ENCODE results near the gene COQ10A.
"Not testable (repeated sequence)": the region's sequence is repeated elsewhere in the genome, so short reads cannot be mapped to it uniquely, and the experiment has no call there.

Gene COQ10A

GRCh38 chr12:56274299-56274698 is 7.6 kb downstream of the COQ10A start:
- no peak for DNase-seq (ENCODE audit: low spot score)

- DNase-seq (ENCODE audit: low spot score): no peak
Measured at GRCh38 chr12:56278905-56279304, 12.2 kb downstream of the COQ10A start.

- DNase-seq (ENCODE audit: low spot score): no peak
Measured at GRCh38 chr12:56280849-56281248, 14.1 kb downstream of the COQ10A start.

DNA sequence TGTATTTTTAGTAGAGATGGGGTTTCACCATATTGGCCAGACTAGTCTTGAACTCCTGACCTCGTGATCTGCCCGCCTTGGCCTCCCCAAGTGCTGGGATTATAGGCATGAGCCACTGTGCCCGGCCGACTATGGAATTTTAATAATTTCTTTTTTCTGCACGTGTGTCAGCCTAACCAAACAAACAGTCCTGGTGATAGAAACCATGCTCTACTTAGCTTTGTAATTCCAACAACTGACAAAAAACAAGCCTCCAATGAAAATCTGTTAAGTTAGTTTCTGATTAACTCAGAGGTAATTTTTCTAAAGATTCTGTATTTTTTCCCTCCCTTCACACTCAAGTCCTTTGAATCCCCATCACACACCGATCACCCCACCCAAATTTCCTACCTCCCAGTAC is 15.3 kb downstream of the COQ10A start:
- no peak for DNase-seq (ENCODE audit: low spot score)

GRCh38 chr12:56282579-56282978 is 15.8 kb downstream of the COQ10A start:
- no peak for DNase-seq (ENCODE audit: low spot score)

DNA sequence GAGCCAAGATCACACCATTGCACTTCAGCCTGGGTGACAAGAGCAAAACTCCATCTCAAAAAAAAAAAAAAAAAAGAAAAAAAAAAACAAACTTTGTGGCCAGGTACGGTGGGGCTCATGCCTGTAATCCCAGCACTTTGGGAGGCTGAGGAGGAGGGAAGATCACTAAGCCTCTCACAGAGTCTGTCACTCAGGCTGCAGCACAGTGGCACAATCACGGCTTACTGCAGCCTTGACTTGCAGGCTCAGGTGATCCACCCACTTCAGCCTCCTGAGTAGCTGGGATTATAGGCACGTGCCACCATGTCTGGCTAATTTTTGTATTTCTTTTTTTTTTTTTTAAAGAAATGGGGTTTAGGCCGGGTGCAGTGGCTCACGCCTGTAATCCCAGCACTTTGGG is 17.5 kb downstream of the COQ10A start:
- DNase-seq (ENCODE audit: low spot score): not testable (repeated sequence)

- DNase-seq (ENCODE audit: low spot score): no peak
Measured at GRCh38 chr12:56286044-56286830, 19.5 kb downstream of the COQ10A start.

DNA sequence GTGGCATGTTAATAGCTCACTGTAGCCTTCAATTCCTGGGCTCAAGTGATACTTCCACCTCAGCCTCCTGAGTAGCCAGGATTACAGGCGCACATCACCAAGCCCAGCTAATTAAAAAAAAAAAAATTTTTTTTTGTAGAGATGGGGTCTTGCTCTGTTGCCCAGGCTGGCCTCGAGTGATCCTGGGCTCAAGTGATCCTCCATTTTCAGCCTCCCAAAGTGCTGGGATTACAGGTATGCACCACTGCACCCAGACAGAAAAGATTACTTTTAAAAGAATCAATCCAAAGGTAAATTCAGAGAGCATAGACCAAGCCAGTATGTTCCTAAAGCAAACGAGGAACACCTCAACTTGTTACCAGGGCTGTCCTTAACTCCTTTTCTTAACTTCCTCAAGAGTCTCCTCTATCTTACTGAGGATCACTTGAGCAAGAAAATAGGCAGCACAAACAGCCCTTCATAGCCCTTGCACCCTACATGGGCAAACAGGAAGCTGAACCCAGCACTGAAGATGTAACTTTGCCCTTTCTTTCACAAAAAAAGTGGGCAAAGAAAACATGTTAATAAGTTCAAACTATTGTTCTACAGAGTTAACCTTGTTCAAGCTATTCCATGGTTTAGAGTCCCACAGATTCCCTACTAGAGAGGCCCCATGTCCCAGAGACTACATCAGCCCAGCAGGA is 22.1 kb downstream of the COQ10A start:
- no peak for DNase-seq (ENCODE audit: low spot score)

DNA sequence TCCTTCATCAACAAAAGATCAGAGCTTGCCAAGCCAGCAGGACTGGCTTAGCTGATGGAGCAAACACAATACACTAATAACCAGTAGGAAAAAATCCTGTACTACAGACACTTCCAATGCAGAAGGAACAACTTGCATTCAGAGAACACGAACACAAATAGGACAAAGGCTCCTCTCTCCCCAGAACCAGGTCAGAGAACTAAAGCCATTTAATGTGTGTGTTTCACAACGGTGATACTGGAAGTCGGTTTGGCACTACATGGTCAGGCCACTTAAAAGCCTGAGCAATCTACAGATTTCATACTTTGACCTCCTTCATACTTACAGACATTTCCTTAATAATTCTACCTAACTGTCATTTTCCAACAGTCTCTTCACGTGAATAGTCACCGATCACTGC is 27.1 kb downstream of the COQ10A start:
- no peak for DNase-seq (ENCODE audit: low spot score)

- no peak for DNase-seq (ENCODE audit: low spot score)
Measured at GRCh38 chr12:56296295-56296694, 29.6 kb downstream of the COQ10A start.

DNA sequence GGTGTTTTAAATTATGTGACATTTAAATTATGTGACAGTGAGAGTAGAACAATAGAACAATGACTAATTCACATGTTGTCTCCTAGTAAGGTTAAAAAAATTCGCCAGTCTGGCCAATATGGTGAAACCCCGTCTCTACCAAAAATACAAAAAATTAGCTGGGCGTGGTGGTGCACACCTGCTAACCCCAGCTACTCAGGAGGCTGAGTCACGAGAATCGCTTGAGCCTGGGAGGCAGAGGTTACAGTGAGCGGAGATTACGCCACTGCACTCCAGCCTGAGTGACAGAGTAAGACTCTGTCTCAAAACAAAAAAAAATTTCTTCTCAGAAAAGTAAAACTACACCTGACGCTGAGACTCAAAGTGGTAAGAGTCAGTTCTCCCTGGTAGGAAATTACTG is 30.7 kb downstream of the COQ10A start:
- no peak for DNase-seq (ENCODE audit: low spot score)

DNA sequence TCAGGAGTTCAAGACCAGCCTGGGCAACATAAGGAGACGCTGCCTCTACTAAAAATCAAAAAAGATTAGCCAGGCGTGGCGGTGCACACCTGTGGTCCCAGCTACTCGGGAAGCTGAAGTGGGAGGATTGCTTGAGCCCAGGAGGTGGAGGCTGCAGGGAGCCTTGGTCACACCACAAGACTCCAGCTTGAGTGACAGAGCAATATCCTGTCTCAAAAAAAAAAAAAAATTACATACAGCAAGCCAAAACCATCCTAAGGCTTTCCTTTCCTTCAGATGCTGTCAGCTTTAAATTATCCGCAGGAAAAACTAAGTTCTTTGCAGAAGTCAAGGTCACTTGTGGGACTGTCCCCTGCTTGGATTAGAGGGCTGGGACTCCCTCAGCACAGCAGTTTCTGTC is 32.1 kb downstream of the COQ10A start:
- DNase-seq (ENCODE audit: low spot score): no peak

DNA sequence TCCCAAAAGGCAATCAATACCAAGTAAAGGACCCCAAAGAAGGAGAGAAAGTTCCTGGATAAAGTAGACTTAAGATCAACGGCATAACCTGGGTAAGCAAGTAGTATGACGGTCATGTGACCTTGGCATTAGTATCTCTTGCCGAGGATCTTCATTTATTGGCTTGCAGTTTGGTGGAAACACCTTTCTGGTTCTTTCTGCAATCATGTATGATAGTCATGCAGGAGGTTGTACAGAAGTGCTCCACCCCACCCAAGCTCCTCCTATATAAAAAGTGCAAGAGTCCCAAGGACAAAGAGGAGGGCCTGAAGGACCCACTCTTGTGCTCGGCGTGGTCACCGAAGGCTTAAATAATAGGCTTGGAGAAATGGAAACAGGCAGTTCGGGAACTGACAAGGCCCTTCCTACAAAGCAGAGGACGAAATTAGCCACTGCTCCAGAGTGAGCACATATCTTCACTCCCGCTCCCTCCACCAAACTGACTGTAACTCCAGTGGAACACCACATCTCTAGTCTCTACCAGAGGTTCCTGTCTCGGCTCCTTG is 32.6 kb downstream of the COQ10A start:
- DNase-seq (ENCODE audit: low spot score): no peak

DNA sequence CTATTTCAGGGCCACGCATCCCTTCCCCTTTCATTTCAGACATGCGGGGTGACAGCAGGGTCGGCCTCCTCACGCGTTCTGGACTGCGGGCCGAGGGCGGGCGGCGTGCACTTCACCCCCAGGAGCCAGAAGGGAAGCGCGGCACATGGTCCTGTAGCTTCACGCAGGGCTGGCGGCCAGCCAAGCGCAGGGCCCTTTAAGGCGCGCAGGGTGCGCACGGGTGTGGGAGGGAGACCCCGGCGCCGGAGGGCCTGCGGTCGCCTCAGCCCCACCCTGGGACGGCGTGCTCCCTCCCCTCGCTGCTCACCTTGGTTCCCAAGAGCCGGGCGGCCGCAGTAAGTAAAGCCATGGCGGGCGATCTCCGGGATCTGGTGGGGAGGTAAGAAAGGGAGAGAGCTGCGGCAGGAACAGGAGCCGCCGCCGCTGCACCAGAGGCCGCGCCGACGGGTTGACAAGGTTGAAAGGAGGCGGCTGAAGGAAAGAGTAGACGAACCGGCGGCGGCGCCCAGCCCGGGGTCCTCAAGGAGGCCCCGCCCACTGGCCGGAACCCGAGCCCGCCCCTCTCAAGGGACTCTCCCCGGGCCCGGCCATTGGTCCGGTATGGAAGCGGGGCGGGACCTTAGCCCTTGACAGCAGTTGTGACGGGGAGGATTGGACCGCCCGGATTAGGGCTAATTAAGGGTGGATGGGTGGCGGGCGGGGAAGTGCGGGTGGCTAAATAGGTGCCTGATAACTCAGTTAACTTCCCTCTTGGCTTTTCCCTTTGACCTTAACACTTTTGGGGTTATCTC is 33.3 kb downstream of the COQ10A start, which contains the start of gene CS:
CS (minus strand) TSS at position 478 of the 791 bp plus-strand sequence; CDS start at position 349, 129 bp downstream.
- peak; percentile 99 for DNase-seq (ENCODE audit: low spot score)

DNA sequence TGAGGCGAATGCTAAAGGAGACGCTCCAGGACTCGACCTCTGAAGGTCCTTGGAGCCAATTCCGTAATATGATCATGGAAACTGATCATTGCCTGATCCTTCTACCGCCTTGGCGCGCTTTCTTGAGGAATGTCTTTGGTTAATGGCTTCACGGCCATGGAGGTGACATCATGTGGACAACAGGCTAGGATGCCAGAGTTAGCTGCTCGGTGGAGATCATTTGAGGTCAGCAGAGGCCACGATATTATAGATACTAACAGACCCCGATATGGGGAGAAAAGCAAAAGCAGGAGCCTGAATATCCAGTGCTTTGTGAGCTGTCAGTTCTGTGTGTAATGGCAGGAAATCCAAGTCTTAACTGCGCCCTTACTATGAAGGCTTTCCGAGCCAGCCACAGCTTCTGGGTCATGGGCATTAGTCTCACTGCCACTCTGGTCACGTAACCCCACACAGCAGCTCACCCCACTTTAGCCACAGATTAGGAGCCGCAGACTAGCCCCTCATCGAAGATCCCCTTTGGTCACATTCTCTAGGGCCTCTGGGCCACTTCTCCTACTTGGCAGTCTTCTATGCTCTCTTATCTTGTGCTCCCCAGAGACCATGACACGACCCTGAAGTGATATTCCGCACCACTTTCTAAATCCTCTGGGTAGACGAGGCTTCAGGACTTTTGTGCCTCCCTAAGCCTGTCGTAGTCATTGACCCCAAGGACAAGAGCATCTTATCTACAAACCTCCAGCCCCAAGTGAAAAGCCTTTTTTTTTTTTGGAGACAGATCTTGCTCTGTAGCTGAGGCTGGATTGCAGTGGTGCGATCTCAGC is 34.1 kb downstream of the COQ10A start:
- no peak for DNase-seq (ENCODE audit: low spot score)

DNA sequence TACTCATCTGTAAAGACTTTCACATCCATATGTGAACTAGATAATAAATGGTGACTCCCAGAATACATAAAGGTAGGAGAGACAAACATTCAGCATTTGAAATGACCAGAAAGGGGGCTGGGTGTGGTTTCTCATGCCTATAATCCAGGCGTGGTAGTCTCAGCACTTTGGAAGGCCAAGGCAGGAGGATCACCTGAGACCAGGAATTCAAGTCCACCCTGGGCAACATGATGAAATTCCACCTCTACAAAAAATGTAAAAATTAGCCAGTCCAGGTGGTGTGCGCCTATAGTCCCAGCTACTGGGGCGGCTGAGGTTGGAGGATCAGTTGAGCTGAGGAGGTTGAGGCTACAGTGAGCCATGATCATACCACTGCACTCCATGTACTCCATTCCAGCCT is 37.5 kb downstream of the COQ10A start:
- DNase-seq (ENCODE audit: low spot score): no peak

DNA sequence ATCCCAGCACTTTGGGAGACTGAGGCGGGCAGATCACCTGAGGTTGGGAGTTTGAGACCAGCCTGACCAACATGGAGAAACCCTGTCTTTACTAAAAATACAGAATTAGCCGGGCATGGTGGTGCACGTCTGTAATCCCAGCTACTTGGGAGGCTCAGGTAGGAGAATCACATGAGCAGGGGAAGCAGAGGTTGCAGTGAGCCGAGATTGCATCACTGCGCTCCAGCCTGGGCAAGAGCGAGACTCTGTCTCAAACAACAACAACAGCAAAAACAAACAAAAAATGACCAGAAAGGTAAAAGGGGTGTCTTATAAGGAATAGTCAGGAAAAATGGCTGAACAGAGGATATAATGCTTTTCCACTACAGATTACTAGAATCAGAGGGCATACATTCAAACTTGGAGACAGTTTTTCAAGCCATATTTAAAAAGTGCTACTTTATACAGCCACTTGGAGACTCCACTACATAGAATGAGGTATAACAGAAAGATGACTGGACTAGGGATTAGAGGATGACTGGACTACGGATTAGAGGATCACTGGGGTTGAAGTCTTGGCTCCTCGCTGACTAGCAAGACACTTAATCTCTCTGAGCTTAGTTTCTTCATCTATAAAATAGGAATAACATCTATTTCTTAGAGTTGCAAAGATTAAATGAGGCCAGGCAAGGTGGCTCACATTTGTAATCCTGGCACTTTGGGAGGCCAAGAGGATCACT is 38.3 kb downstream of the COQ10A start:
- no peak for DNase-seq (ENCODE audit: low spot score)

- DNase-seq (ENCODE audit: low spot score): no peak
Measured at GRCh38 chr12:56307221-56307965, 40.7 kb downstream of the COQ10A start.

DNA sequence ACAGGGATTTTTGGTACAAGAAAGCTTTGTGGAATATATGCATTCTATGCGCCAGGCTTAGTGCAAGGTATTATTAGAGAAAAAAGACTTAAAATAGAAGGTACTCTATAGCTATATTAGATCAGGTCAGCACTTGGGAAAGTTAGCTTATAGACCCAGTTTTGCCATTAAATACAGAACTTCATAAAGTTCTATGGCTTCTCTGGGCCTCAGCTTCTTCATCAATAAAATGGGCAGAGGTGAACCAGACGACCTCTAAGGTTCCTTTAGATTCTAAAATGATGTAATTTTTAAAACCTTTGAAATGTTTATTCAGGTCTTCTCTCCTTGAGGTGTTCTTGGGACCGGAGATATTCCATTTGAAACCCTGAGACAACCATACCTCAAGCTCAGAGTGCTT is 42.0 kb downstream of the COQ10A start:
- DNase-seq (ENCODE audit: low spot score): no peak

DNA sequence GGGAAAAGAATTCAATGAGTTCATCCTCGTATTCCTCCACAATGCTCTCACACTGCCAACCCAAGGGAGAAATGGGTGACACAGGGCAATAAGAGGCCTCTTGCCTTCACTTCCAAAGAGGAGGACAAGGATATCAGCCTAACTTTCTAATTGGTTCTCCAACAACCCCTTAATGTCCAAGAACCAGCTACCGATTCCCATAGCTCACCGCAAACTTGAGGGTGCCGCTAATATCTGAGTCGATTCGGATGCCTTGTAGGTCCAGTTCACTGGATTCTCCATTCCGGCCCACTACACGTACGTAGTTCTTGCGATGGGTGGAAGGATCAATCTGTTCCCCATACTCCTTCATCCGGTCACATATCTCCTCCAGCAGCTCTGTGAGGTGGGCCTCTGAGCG is 44.3 kb downstream of the COQ10A start:
- DNase-seq (ENCODE audit: low spot score): no peak

Data from SK-N-DZ (cell line).